RPMI7951 (cell line): ENCODE measurements around the gene CFAP43. TPM values are rescaled to one million over a fixed set of nuclear protein-coding genes. Genes with fewer than 3 reads are reported as not detected.

Experiments
- DNase-seq: peaks from one replicate; pipeline ENCODE4 v3.0.0-alpha.2; 2012; ENCODE audit warnings: low read depth
- total RNA-seq: library from RNA; depleted of rRNA; stranded (reverse); fragments of >200 nt; shearing (Covaris generic); gene quantifications from 2 replicates; pipeline ENCODE4 v1.2.3, GENCODE V29; 2014; rRNA removed

The CFAP43 gene
- total RNA-seq = 0.24 and 0.78 TPM in 2 replicates

- DNase-seq = peak; percentile 92
These were observed at the start of gene CFAP43 for GRCh38 chr10:104231784-104232612. Gene CFAP43 (minus strand): TSS chr10:104232364. CDS start chr10:104232246, 118 bp downstream.

- DNase-seq = no peak
These were observed 49.5 kb upstream of the CFAP43 start for GRCh38 chr10:104281694-104282093.

- DNase-seq = no peak
These were observed 47.5 kb upstream of the CFAP43 start for GRCh38 chr10:104279550-104280259.

- DNase-seq = no peak
These were observed 45.6 kb upstream of the CFAP43 start for GRCh38 chr10:104277785-104278184.

- no peak for DNase-seq
These were observed 44.0 kb upstream of the CFAP43 start for GRCh38 chr10:104276192-104276591.

- peak; percentile 37 for DNase-seq
These were observed 42.9 kb upstream of the CFAP43 start for GRCh38 chr10:104274762-104275721.

GRCh38 chr10:104273899-104274575, 41.9 kb upstream of the CFAP43 start:
- no peak for DNase-seq

GRCh38 chr10:104273286-104273685, 41.1 kb upstream of the CFAP43 start:
- no peak for DNase-seq

GRCh38 chr10:104268713-104269645, 36.8 kb upstream of the CFAP43 start, which contains the start of gene GSTO2:
Gene GSTO2 (plus strand): TSS chr10:104269184. CDS start chr10:104274916, 5,732 bp downstream.
- DNase-seq = no peak

GRCh38 chr10:104268405-104268712, 36.2 kb upstream of the CFAP43 start:
- DNase-seq = no peak

- DNase-seq = no peak
These were observed 35.7 kb upstream of the CFAP43 start for GRCh38 chr10:104267721-104268404.

GRCh38 chr10:104264783-104265182, 32.6 kb upstream of the CFAP43 start:
- no peak for DNase-seq

GRCh38 chr10:104262055-104262454, 29.9 kb upstream of the CFAP43 start:
- no peak for DNase-seq

- DNase-seq = peak; percentile 52
These were observed 28.6 kb upstream of the CFAP43 start for GRCh38 chr10:104260775-104261115.

GRCh38 chr10:104259999-104260774, 28.0 kb upstream of the CFAP43 start:
- DNase-seq = no peak

GRCh38 chr10:104259456-104259855, 27.3 kb upstream of the CFAP43 start:
- DNase-seq = no peak

GRCh38 chr10:104258209-104258608, 26.0 kb upstream of the CFAP43 start:
- no peak for DNase-seq

GRCh38 chr10:104257235-104257634, 25.1 kb upstream of the CFAP43 start:
- DNase-seq = no peak
